HEK293 (cell line): ENCODE results near the gene PDE4D.

Source experiments
- KLF16 ChIP-seq: fragments of 450-650 bp; formaldehyde crosslinking; IDR thresholded peaks from 2 replicates; pipeline ENCODE4 v1.5.1; 2017; ENCODE audit warnings: missing biosample characterization, missing genetic modification characterization
- ZBTB1 ChIP-seq: fragments of 450-650 bp; formaldehyde crosslinking; IDR thresholded peaks from 2 replicates; pipeline ENCODE4 v1.5.1; 2016; ENCODE audit warnings: missing biosample characterization, missing genetic modification characterization
- ZNF274 ChIP-seq, 2 experiments: fragments of 200-500 bp in 1 of 2; fragments of 450-650 bp in 1 of 2; sonication (Bioruptor generic) in 1 of 2; formaldehyde crosslinking in 1 of 2; IDR thresholded peaks; 2 replicates each; pipeline versions ENCODE4 v1.5.1 to v1.6.1; 2014 to 2016; ENCODE audit warnings: borderline replicate concordance in 1 of 2, inconsistent platforms in 1 of 2, low read length in 1 of 2, missing biosample characterization in 1 of 2, missing genetic modification characterization in 1 of 2
- ZNF660 ChIP-seq: fragments of 450-650 bp; IDR thresholded peaks from 2 replicates; pipeline ENCODE4 v1.5.1; 2018; ENCODE audit warnings: missing biosample characterization, mild to moderate bottlenecking, missing genetic modification characterization
- TF ChIP-seq, protein P1 (sequence below): fragments of 450-650 bp; formaldehyde crosslinking; IDR thresholded peaks from 2 replicates; pipeline ENCODE4 v1.5.1; 2016; ENCODE audit warnings: missing biosample characterization, missing genetic modification characterization
- TF ChIP-seq, protein P2 (sequence below): fragments of 450-650 bp; formaldehyde crosslinking; IDR thresholded peaks from 2 replicates; pipeline ENCODE4 v1.5.1; 2016; ENCODE audit warnings: missing biosample characterization, missing genetic modification characterization

DNA sequence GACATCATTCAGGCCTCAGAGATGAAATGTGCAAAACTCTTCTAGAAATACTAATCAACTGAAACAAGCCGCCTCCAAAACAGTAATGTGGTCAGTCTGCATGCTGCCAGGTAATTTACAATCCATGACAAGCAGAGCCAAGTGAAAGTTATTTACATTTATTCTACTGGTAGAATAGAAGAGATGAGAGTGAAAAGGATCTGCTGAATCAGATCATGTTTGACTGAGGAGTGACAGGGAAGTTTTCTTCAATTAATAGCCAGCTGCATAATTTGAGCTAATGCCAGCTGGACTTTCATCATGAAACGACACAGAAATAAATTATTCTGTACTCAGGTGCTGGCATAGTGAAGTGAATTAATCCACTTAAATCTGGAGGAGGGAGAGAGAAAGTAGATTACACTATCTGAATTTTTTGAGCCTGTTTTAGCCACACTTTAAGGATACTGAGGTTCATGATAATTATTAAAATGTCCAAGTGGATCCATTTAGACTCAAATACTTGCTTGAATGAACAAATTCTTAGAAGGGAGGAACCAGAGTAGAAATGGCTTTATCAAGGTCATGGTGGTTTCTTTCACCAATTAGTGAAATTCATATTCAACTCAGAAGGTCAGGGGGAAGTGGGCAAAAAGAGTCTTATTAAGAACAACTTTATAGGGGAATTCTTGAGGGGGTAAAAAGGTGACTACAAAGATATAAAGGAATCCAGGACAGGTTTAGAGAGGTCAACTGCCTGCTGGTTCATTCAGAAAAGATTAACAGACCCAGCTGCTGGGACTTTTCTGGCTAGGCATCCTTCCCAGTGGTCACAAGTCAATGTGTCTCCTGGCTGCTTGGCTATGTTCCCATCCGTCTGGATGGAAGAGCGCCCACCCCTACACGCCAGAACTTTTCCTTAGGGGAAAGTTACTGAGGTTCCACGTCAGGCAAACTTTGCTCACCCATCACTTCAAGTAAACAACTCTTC, 350.4 kb downstream of the PDE4D start:
- no peak for TF ChIP-seq ZNF660 (tag by site-specific recombination)
- TF ChIP-seq ZBTB1 (tag by site-specific recombination), result no peak
- TF ChIP-seq KLF16 (tag by site-specific recombination), result no peak
- TF ChIP-seq, protein P1, sequence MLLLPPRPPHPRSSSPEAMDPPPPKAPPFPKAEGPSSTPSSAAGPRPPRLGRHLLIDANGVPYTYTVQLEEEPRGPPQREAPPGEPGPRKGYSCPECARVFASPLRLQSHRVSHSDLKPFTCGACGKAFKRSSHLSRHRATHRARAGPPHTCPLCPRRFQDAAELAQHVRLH (tag by site-specific recombination), result no peak
- TF ChIP-seq, protein P2, sequence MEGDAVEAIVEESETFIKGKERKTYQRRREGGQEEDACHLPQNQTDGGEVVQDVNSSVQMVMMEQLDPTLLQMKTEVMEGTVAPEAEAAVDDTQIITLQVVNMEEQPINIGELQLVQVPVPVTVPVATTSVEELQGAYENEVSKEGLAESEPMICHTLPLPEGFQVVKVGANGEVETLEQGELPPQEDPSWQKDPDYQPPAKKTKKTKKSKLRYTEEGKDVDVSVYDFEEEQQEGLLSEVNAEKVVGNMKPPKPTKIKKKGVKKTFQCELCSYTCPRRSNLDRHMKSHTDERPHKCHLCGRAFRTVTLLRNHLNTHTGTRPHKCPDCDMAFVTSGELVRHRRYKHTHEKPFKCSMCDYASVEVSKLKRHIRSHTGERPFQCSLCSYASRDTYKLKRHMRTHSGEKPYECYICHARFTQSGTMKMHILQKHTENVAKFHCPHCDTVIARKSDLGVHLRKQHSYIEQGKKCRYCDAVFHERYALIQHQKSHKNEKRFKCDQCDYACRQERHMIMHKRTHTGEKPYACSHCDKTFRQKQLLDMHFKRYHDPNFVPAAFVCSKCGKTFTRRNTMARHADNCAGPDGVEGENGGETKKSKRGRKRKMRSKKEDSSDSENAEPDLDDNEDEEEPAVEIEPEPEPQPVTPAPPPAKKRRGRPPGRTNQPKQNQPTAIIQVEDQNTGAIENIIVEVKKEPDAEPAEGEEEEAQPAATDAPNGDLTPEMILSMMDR (tag by site-specific recombination), result no peak
- no peak for TF ChIP-seq ZNF274 (IDR thresholded peaks at IDR 0.05; ENCODE audit: low read length)
- no peak for TF ChIP-seq ZNF274 (tag by site-specific recombination; IDR thresholded peaks at IDR 0.05; ENCODE audit: borderline replicate concordance)
